GM06990 (cell line): ENCODE measurements around the gene IRGQ.
"Not testable (repeated sequence)": the region's sequence is repeated elsewhere in the genome, so short reads cannot be mapped to it uniquely, and the experiment has no call there.

Experiments
- DNase-seq: peaks from one replicate; pipeline ENCODE4 v3.0.0-alpha.2; 2011; ENCODE audit not compliant: insufficient read length; ENCODE audit errors: extremely low read depth
- H3K27me3 ChIP-seq: replicated peaks from 2 replicates; pipeline ENCODE4 v1.6.0; 2011; ENCODE audit warnings: low read length; ENCODE audit not compliant: control insufficient read depth, insufficient read depth
- H3K36me3 ChIP-seq: 2 replicates; pipeline ENCODE4 v1.5.1; 2011; ENCODE audit warnings: low read length; ENCODE audit not compliant: control insufficient read depth, insufficient read depth
- H3K4me3 ChIP-seq: replicated peaks from 2 replicates; pipeline ENCODE4 v1.5.1; 2011; ENCODE audit warnings: low read depth, mild to moderate bottlenecking, control low read depth, low read length
- TF ChIP-seq, protein P1 (sequence below): IDR thresholded peaks from 2 replicates; pipeline ENCODE4 v1.5.1; 2011; ENCODE audit warnings: low read length, control low read depth, mild to moderate bottlenecking, inconsistent platforms; ENCODE audit not compliant: insufficient read depth, poor library complexity, severe bottlenecking

Gene IRGQ

DNA sequence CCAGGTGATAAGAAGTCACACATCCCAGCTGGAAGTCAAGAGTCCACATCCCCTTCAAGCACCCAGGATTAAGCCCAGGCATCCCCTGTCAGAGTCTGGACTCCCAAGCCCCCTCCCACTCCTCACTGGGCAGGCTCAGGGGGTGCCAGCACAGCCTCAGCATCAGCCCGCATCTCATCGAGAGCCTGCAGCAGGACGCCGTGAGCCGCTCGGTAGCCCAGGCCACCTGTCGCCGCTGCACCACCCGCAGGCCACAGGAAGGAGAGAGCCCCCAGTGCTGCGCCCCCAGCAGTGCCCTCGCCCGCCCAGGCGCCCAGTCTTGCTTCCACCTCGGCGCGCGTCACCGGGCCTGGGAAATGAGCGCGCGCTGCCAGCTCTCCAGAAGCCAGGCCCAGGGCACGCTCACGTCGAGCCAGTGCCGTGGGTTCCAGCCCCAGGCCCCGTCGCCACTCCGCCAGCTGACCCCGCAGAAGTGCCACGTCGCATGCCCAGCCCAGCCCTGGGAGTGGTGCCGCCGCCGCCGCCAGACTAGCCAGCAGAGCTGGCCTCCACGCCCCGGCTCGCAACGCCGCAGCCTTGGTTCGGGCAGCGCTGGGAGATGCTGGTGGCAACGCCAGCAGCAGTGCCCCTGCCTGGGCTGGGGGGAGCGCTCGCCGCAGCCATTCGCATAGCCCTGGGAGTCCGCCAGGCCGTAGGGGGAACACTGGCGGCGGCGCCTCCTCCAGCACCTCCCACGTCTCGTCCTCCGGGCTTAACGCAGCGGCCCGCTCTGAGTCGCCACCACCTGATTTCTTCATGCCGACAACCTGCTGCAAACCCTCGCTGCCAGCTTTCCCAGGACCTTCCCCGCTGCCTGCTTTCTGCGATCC lies 3.8 kb downstream of the IRGQ start:
- no peak for DNase-seq
- no peak overlapping the region for H3K4me3 ChIP-seq
- H3K36me3 ChIP-seq = peaks cover 12% of the 10 kb centered on the region
- TF ChIP-seq, protein P1, sequence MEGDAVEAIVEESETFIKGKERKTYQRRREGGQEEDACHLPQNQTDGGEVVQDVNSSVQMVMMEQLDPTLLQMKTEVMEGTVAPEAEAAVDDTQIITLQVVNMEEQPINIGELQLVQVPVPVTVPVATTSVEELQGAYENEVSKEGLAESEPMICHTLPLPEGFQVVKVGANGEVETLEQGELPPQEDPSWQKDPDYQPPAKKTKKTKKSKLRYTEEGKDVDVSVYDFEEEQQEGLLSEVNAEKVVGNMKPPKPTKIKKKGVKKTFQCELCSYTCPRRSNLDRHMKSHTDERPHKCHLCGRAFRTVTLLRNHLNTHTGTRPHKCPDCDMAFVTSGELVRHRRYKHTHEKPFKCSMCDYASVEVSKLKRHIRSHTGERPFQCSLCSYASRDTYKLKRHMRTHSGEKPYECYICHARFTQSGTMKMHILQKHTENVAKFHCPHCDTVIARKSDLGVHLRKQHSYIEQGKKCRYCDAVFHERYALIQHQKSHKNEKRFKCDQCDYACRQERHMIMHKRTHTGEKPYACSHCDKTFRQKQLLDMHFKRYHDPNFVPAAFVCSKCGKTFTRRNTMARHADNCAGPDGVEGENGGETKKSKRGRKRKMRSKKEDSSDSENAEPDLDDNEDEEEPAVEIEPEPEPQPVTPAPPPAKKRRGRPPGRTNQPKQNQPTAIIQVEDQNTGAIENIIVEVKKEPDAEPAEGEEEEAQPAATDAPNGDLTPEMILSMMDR = no peak
- no peaks in the 10 kb centered on the region for H3K27me3 ChIP-seq

GRCh38 chr19:43589678-43590077 lies 6.3 kb downstream of the IRGQ start:
- Histone ChIP-seq H3K27me3 (no peaks in the 10 kb centered on the region), H3K36me3 (peaks cover 15% of the 10 kb centered on the region), H3K4me3 (no peak overlapping the region)
- DNase-seq = no peak
- TF ChIP-seq, protein P1 = no peak

GRCh38 chr19:43589277-43589676 lies 6.7 kb downstream of the IRGQ start:
- peaks cover 15% of the 10 kb centered on the region for H3K36me3 ChIP-seq
- H3K27me3 ChIP-seq = no peaks in the 10 kb centered on the region
- no peak for DNase-seq
- TF ChIP-seq, protein P1 = no peak
- no peak overlapping the region for H3K4me3 ChIP-seq

- DNase-seq, H3K4me3 ChIP-seq, H3K27me3 ChIP-seq, H3K36me3 ChIP-seq: not testable (repeated sequence)
Observed at GRCh38 chr19:43587029-43587428, 8.9 kb downstream of the IRGQ start.

DNA sequence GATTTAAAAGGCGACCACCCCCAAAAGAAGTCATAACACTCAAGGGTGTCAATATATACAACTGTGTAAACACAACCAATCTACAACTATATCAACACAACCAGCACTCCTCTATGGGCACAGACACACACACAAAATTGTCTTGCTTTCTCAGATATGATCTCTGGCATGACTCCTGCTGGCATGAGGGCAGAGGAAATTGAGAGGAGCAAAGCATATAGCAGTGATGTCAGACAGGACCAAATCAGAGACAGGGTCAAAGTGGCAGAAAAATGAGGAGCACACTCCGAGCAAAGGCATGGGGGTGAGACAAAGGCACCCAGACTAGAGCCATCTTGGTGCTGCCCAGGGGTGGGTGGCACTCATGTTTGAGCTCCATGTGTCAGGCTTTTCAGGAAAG lies 9.6 kb downstream of the IRGQ start:
- no peak for DNase-seq
- TF ChIP-seq, protein P1 = no peak
- Histone ChIP-seq H3K27me3 (no peaks in the 10 kb centered on the region), H3K4me3 (no peak overlapping the region), H3K36me3 (peaks cover 8% of the 10 kb centered on the region)

- Histone ChIP-seq H3K36me3 (peaks cover 3% of the 10 kb centered on the region; the same call in 1 of the 2 replicates), H3K4me3 (no peak overlapping the region), H3K27me3 (no peaks in the 10 kb centered on the region)
- TF ChIP-seq, protein P1 = no peak
- no peak for DNase-seq
Observed at GRCh38 chr19:43584484-43584883, 11.4 kb downstream of the IRGQ start.
